H1 (cell line): ENCODE results near the gene SLC66A2.
"Not testable (repeated sequence)": the region's sequence is repeated elsewhere in the genome, so short reads cannot be mapped to it uniquely, and the experiment has no call there.

ENCODE experiments used
- ATF2 ChIP-seq: IDR thresholded peaks from 2 replicates; pipeline ENCODE4 v1.6.1; 2012; ENCODE audit warnings: low read length, inconsistent platforms
- CTCF ChIP-seq, 3 experiments: IDR thresholded peaks; 1 replicate in 2 of 3; 2 replicates in 1 of 3; pipeline versions ENCODE4 v1.5.1 to v1.6.1; 2011; ENCODE audit warnings: low read length in 3 of 3, mild to moderate bottlenecking in 3 of 3, inconsistent platforms in 2 of 3, low read depth in 1 of 3, moderate library complexity in 1 of 3; ENCODE audit not compliant: insufficient read depth in 1 of 3; ENCODE audit errors: control extremely low read depth in 1 of 3
- E2F6 ChIP-seq: IDR thresholded peaks from 2 replicates; pipeline ENCODE4 v1.6.1; 2012; ENCODE audit warnings: inconsistent platforms
- SAP30 ChIP-seq: fragments of 300-600 bp; sonication (generic); IDR thresholded peaks from 2 replicates; pipeline ENCODE4 v1.7.1; 2012; ENCODE audit warnings: low read length, moderate library complexity, mild to moderate bottlenecking, inconsistent platforms; ENCODE audit not compliant: insufficient read depth, insufficient replicate concordance

GRCh38 chr18:79960161-79960801, 8.8 kb upstream of the SLC66A2 start:
- TF ChIP-seq CTCF (IDR thresholded peaks at IDR 0.05; ENCODE audit: control extremely low read depth in 1 of 3, insufficient read depth in 1 of 3, low read depth in 1 of 3, low read length in 3 of 3); E2F6; SAP30; ATF2: not testable (repeated sequence)
